HEK293 (cell line): ENCODE results near the gene MON2.

Experiments
- GLIS2 ChIP-seq: fragments of 450-650 bp; formaldehyde crosslinking; IDR thresholded peaks from 2 replicates; pipeline ENCODE4 v1.5.1; 2016; ENCODE audit warnings: missing biosample characterization, missing genetic modification characterization
- TCF7L2 ChIP-seq: IDR thresholded peaks from 2 replicates; pipeline ENCODE4 v1.6.1; 2011; ENCODE audit warnings: low read depth, mild to moderate bottlenecking, inconsistent platforms, low read length, moderate library complexity, borderline replicate concordance

DNA sequence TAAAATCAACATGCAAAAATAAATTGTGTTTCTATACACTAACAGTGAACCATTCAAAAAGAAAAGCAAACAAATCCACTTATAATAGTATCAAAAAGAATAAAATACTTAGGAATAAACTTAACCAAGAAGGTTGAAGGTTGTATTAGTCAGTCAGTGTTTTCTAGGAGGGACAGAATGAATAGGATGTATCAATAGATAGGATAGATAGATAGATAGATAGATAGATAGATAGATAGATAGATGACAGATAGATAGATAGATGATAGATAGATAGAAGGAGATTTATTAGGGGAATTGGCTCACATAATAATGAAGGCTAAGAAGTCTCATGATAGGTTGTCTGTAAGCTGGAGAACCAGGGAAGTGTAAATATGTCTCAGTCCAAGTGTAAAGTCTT, 37.2 kb upstream of the MON2 start:
- TF ChIP-seq GLIS2 (tag by site-specific recombination) (no peak), TCF7L2 (no peak)
